Neural cell (in vitro differentiated cells): ENCODE measurements around the gene KCTD16. TPM values are rescaled to one million over a fixed set of nuclear protein-coding genes. Genes with fewer than 3 reads are reported as not detected.

Experiments used
- polyA plus RNA-seq: library from polyadenylated mRNA; depleted of rRNA; stranded (reverse); fragments of >200 nt; gene quantifications from 2 replicates; pipeline ENCODE4 v1.2.3, GENCODE V29; 2014
- small RNA-seq, 3 experiments: library from RNA; depleted of rRNA; stranded (forward); fragments of <200 nt; gene quantifications; one replicate each; pipeline ENCODE3, GENCODE V24; 2012

The KCTD16 gene
- polyA plus RNA-seq, 1 donor from 2014 or later: 7.1 TPM

Small RNA genes lying within 50 kb of the gene (small RNA-seq; reads per million reads assigned to genes)
- gene CKS1BP5: 0 reads per million in 3 experiments
- 0 reads per million in 3 experiments for gene RN7SL87P

Other genes starting within 250 kb of the KCTD16 start
- 59.6 and 61.6 TPM in 2 replicates for gene YIPF5, start 214 bp upstream of the KCTD16 start, polyA plus RNA-seq